Measurements from ENCODE around the gene ANKRD13D. TPM values are rescaled to one million over a fixed set of nuclear protein-coding genes. Genes with fewer than 3 reads are reported as not detected.

ANKRD13D gene
- total and polyA plus RNA-seq, 2 experiments from 2014 or later = 47.6 to 53.5 TPM

- Histone ChIP-seq H3K36me3 (no peaks in the 10 kb centered on the region), H3K27ac (no peak within 1 kb of the TSS), H3K4me3 (peak within 1 kb of the TSS; percentile 67), H3K27me3 (no peaks in the 10 kb centered on the region), H3K9me3 (ENCODE audit: low read depth) (no peaks in the 10 kb centered on the region), H3K4me1 (ENCODE audit: low read depth) (peaks cover 15% of the 10 kb centered on the region)
- peak; percentile 60 to 79 for DNase-seq (ENCODE audit: low read depth in 1 of 2, low spot score in 1 of 2)
- TF ChIP-seq CTCF (IDR thresholded peaks at IDR 0.05; ENCODE audit: low read depth, low read length) = no peak
Measured at GRCh38 chr11:67266449-67267187, 22.5 kb upstream of the ANKRD13D start, which contains the start of gene GRK2. TSS of gene GRK2 (plus strand) at chr11:67266473. CDS start at chr11:67266700, 227 bp downstream.

DNA sequence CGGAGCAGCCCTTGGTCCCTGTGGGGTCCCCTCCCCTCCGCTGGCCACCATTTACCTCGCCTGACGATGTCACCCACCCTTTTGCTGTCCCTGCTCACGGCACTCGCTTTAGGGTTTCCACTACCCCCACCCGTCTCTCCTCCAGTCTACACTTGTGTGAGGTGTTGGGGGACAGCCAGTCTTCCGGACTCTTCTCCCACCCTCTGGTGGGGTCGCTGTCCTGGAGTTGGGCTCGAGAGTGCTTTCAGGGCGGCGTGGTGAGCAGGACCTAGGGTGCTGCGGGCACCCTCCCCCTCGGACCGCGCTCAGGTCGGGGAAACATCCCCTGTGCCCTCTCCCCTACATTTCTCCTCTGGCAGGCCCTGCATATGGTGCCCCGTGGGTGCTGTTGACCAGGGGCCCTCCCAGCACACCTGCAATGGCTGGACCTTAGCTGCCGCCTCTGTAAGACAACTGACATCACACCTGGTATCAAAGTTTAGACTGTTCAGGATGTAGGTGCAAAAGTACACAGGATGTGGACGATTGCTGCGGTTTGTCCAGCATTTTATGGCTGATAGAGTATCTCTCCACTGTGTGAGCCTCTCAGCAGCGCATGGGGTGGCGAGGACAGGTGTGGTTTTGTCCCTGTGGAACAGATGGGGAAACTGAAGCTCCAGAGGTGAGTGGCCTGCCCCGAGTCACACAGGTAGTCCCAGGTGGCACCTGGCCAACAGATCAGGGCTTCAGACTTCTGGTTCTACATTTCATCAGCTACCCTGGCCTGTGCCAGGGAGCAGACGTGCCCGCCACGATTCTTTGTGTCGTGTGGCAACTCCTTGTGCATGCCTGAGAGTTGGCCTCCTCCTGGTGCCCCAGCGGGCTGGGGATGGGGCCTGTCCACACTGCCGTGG, 21.7 kb upstream of the ANKRD13D start:
- H3K27ac ChIP-seq = no peak overlapping the region
- peak overlapping the region; percentile 67 for H3K4me3 ChIP-seq
- no peak for DNase-seq (ENCODE audit: low read depth in 1 of 2, low spot score in 1 of 2)
- H3K4me1 ChIP-seq (ENCODE audit: low read depth) = peaks cover 15% of the 10 kb centered on the region
- TF ChIP-seq CTCF (IDR thresholded peaks at IDR 0.05; ENCODE audit: low read depth, low read length) = no peak
- no peaks in the 10 kb centered on the region for H3K27me3 ChIP-seq
- no peaks in the 10 kb centered on the region for H3K9me3 ChIP-seq (ENCODE audit: low read depth)
- no peaks in the 10 kb centered on the region for H3K36me3 ChIP-seq

- Histone ChIP-seq H3K4me1 (ENCODE audit: low read depth) (peaks cover 15% of the 10 kb centered on the region), H3K27ac (no peak overlapping the region), H3K36me3 (no peaks in the 10 kb centered on the region), H3K27me3 (no peaks in the 10 kb centered on the region), H3K9me3 (ENCODE audit: low read depth) (no peaks in the 10 kb centered on the region), H3K4me3 (no peak overlapping the region)
- no peak for DNase-seq (ENCODE audit: low read depth in 1 of 2, low spot score in 1 of 2)
- no peak for TF ChIP-seq CTCF (IDR thresholded peaks at IDR 0.05; ENCODE audit: low read depth, low read length)
Measured at GRCh38 chr11:67268081-67268961, 20.8 kb upstream of the ANKRD13D start.

DNA sequence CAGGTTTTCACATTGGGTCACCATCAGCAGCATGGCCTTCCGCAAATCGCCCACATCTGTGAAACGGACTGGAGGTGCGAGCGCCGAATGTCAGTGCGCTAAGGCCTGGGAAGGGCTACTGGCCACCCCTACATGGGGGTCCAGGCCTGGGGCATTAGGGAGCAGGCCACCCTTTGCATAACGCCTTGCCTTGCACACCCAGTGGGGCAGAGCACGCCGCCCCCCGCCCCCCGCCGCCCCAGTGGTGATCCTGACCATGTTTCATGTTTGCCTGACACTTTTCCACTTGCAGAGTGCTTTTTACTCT, 20.2 kb upstream of the ANKRD13D start:
- no peak overlapping the region for H3K4me3 ChIP-seq
- DNase-seq (ENCODE audit: low read depth in 1 of 2, low spot score in 1 of 2) = no peak
- H3K27me3 ChIP-seq = no peaks in the 10 kb centered on the region
- peaks cover 15% of the 10 kb centered on the region for H3K4me1 ChIP-seq (ENCODE audit: low read depth)
- H3K9me3 ChIP-seq (ENCODE audit: low read depth) = no peaks in the 10 kb centered on the region
- no peak for TF ChIP-seq CTCF (IDR thresholded peaks at IDR 0.05; ENCODE audit: low read depth, low read length)
- no peak overlapping the region for H3K27ac ChIP-seq
- H3K36me3 ChIP-seq = no peaks in the 10 kb centered on the region
